ENCODE measurements around the gene KCNQ2.
"Not testable (repeated sequence)": the region's sequence is repeated elsewhere in the genome, so short reads cannot be mapped to it uniquely, and the experiment has no call there.

The KCNQ2 gene

GRCh38 chr20:63488315-63489251 lies 16.1 kb upstream of the KCNQ2 start:
- no peak for DNase-seq

- no peak for DNase-seq
Measured at GRCh38 chr20:63487781-63488241, 15.4 kb upstream of the KCNQ2 start.

- DNase-seq, result no peak
Measured at GRCh38 chr20:63487116-63487764, 14.8 kb upstream of the KCNQ2 start.

- DNase-seq, result no peak
Measured at GRCh38 chr20:63486300-63486855, 13.9 kb upstream of the KCNQ2 start.

GRCh38 chr20:63484651-63485403 lies 12.4 kb upstream of the KCNQ2 start:
- no peak for DNase-seq

- DNase-seq, result no peak
Measured at GRCh38 chr20:63484236-63484635, 11.8 kb upstream of the KCNQ2 start.

GRCh38 chr20:63483834-63484233 lies 11.4 kb upstream of the KCNQ2 start:
- DNase-seq, result no peak

- no peak for DNase-seq
Measured at GRCh38 chr20:63482021-63482587, 9.6 kb upstream of the KCNQ2 start.

- DNase-seq, result no peak
Measured at GRCh38 chr20:63481503-63481902, 9.0 kb upstream of the KCNQ2 start.

- not testable (repeated sequence) for DNase-seq
Measured at GRCh38 chr20:63479695-63480419, 7.4 kb upstream of the KCNQ2 start.

- no peak for DNase-seq
Measured at GRCh38 chr20:63478346-63479302, 6.2 kb upstream of the KCNQ2 start.

GRCh38 chr20:63477944-63478343 lies 5.5 kb upstream of the KCNQ2 start:
- no peak for DNase-seq

- DNase-seq, result no peak
Measured at GRCh38 chr20:63477061-63477616, 4.7 kb upstream of the KCNQ2 start.

GRCh38 chr20:63475209-63475608 lies 2.8 kb upstream of the KCNQ2 start:
- DNase-seq, result no peak

- DNase-seq, result no peak
Measured at GRCh38 chr20:63473555-63474449, 1.3 kb upstream of the KCNQ2 start.

GRCh38 chr20:63472862-63473390 lies 471 bp upstream of the KCNQ2 start:
- DNase-seq, result no peak

- DNase-seq, result no peak
Measured at GRCh38 chr20:63471717-63471980, 806 bp downstream of the KCNQ2 start.

- no peak for DNase-seq
Measured at GRCh38 chr20:63471002-63471716, 1.3 kb downstream of the KCNQ2 start.

- DNase-seq, result no peak
Measured at GRCh38 chr20:63470410-63470809, 2.0 kb downstream of the KCNQ2 start.
